Smooth muscle cell of the brain vasculature (primary cell): ENCODE measurements around the gene FSTL5.

Source experiments
- DNase-seq: peaks from one replicate; pipeline ENCODE4 v3.0.0-alpha.2; 2012; ENCODE audit warnings: low read depth, low spot score

The FSTL5 gene

DNA sequence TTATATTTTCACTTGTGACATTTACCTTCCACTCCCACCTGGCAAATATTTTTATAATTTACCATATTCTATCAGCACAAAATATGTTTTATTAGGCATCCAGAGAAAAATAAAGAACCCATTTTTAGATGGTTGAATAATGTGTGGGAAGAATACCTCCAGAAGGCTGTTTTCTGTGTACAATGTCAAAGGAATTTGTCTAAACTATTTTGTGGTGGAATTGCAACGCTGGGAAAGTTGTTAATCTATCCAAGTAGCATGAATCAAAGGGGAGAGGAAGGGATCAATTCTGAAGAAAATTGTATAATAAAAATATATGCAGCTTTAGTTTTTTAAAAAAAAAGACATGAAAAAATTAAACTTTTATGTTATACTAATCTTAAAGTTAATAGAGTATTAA, 706.5 kb downstream of the FSTL5 start:
- DNase-seq, result no peak

DNA sequence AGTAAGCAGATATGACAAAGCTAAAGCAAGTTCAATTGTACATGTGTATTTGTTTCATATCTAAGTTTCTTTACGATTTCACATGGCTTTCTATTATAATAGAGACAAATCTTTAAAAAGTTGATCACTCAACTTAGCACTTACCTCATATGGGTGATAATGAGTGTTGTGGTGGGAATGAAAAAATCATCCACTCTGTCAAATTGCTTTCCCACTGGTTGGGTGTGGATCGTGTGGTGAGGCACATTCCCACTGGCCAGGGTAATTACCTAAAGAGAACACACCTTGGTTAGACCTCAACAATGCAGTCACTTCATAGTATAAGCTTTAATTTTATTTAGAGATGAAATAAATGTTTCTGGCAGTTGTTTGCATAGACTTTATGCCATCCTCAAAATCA, 708.9 kb downstream of the FSTL5 start:
- no peak for DNase-seq

DNA sequence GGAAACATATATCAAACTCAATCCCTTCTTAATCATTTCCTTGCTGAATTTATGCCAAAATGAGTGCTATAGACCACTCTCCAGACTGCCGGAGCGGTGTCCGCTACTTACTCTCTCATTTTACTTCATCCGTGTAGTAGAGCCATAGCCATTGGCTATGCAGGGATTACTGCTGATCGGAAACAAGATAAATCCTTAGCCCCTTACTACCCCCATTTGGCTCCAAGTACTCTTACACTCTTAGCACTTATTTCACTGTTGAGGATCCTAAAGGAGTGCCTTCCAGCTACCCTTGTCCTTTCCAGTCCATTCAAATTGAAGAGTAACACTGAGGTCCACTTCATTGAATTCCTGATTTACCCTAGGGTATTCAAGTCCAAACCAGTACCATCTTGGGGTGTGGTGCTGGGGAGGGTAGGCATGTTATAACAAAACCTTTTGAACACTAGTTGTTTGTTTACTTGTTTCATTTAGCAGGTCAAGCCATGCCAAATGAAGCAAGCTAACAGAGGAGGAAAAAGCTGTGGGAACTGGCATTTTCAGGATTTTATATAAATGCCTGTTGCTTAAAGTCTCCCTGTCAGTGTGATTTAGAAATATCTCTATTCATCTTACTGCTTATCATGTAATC, 715.1 kb downstream of the FSTL5 start:
- no peak for DNase-seq

DNA sequence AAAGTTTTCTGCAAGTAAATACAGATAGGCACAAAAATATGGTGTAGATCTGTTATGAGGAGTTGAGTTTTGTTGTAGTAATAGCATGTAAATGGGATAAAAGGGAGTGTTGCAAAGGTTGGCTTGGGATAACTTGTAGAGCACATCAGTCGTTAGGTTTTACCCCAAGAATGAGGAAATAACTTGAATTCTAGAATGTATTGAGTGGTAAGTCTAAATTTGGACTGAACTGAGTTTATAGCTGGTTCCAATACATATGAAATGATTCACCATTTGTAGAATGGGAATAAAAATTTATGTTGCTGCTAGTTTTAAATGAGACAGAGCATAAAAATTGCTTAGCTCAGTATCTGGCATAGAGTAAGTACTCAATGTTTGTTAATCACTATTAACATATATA, 719.2 kb downstream of the FSTL5 start:
- no peak for DNase-seq

DNA sequence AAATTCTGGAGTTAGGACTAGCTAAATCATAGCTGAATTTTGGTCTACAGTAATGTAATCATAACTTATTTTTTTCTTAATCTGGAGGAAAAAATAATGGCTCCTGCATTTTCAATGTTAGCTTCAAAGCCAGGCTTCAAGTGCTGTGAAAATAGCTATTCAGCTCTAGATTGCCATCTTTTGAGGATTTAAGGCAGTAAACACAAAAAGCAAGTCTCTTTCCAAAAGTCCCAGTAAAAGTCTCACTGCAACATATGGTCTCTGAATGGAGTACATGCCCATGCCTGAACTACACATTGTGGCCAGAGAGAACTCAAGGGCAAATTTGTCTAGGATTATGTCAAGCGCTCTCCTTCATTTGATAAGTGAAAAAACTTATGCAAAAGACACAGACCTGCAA, 720.9 kb downstream of the FSTL5 start:
- DNase-seq, result no peak

DNA sequence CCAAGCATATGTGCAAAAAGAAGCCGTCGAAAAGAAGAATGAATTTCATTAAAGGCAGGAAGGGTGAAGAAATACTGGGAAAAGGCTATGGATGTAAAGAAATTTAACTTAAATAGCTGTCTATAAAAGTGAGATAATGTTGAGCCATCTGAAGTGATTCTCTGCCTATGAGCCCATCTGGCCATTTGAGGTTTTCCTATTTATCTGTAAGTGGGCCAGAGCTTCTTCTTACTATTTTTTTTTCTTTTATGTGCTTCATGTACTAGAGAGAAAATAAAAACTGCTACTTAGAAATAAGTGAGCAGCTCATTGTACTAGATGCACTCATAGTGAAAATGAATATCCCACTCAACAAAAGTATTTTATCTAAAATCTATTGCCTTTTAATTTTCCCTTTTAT, 725.7 kb downstream of the FSTL5 start:
- DNase-seq, result no peak

DNA sequence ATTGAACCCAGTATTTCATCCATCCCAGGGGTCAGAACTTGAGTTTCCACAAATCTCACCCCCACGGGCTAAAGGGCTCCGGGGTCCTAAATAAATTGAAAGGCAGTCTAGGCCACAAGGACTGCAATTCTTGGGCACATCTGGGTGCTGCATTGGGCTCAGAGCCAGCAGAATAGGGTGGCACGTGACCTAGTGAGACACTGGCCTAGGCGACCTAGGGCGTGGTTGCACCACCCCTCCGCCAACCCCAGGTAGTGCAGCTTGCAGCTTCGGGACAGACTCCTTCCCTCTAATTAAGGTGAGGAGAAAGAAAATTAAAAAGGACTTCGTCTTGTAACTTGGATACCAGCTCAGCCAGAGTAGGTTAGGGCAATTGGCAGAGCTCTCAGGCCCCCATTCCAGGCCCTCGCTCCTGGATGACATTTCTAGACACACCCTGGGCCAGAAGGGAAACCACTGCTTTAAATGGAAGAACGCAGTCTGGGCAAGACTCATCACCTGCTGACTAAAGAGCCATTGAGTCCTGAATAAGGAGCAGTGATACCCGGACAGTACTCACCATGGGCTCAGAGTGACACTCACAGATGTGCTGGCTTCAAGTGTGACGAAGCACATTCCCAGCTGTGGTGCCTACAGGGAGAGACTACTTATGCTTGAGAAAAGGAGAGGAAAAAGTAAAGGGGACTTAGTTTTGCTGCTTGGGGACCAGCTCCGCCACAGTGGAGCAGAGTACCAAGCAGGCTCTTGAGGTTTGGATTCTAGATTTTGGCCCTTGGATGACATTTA, 735.4 kb downstream of the FSTL5 start:
- DNase-seq, result no peak

DNA sequence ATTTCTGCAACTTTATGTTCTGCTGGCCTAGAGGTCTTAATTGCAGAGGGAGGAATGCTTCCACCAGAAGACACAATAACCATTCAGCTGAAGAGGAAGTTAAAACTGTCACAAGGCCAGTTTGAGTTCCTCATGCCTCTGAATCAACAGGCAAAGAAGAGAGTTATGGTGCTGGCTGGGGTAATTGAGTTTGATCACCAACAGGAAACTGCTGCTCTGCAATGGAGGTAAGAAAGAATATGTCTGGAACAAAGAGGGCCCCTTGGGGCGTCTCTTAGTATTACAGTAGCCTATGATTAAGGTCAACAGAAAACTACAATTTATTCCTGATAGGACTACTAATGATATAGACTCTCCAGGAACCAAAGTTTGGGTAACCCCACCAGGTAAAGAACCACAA, 744.0 kb downstream of the FSTL5 start:
- no peak for DNase-seq

DNA sequence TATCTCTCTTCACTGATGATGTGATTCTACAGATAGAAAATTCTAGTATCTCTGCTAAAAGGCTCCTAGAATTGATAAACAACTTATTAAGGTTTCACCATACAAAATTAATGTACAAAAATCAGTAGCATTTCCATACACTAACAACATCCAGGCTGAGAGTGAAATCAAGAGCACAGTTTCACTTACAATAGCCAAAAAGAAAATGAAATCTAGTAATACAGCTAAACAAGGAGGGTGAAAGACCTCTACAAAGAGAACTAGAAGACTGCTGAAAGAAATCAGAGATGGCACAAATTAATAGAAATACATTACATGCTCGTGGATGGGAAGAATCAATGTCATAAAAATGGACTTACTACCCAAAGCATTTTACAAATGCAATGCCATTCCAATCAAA, 751.9 kb downstream of the FSTL5 start:
- no peak for DNase-seq

DNA sequence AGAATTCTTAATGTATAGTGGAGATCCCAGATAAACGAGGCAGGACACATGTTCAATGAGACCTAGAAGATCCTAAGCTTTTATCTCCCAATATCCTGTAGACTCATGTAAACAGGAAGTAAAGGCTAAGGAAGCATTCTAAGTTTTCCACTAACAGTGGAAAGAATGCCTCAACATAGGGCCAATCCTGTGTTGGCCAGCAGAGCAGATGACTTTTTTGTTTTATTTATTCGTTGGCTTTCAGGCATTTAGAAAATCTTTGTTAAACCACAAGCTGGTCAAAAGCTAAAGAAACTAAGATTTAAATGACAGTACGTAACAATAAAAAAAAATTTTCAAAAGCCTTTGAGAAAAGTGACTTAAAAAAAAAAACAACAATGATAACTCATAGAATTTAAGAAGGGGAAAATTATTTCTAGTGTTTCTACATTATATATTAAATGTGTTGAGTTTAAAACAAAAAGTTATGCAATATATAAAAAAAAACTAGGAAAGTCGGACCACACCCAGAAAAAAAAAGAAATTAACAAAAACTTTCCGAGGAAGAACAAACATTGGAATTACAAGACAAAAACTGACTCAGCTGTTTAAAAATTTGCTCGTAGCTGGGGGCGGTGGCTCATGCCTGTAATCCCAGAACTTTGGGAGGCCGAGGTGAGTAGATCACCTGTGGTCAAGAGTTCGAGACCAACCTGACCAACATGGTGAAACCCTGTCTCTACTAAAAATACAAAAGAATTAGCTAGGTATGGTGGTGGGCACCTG, 759.3 kb downstream of the FSTL5 start:
- DNase-seq, result no peak

DNA sequence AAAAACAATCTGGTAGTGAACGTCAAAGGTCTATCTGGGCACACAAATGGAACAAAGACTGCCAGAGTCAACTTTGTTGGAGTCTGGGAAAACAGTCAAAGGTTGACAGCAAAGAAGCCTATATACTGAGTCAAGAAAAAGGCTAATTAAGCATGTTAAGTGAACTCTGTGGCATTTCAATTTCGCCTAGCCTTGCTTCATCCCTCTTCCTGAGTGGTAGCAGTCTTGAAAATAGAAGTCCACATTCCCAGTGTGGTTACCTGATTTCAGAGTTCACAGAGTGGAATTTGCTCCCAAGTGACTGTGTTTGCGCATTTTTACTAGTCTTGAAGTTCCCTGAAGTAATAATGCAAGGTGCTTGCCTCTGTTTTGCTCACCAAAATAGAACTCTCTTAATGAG, 760.0 kb downstream of the FSTL5 start:
- no peak for DNase-seq

DNA sequence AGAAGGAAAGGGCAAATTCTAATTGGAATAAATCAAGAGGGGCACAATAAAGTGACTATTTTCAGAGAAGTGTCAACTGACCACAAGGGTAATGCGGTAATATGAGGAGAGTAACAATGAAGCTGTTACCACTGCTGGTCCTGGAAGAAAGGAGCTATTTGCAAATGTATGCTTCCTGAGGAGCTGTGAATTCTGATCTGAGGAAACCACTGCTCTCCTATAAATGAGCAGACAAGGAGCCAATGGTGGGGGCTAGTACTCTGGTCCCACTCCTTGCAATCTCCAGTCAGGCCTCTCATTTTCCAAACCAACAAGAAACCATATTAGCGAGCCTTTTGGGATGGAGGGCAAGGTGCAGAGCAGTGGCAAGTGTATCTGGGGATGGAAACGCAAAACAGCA, 770.2 kb downstream of the FSTL5 start:
- DNase-seq, result no peak

DNA sequence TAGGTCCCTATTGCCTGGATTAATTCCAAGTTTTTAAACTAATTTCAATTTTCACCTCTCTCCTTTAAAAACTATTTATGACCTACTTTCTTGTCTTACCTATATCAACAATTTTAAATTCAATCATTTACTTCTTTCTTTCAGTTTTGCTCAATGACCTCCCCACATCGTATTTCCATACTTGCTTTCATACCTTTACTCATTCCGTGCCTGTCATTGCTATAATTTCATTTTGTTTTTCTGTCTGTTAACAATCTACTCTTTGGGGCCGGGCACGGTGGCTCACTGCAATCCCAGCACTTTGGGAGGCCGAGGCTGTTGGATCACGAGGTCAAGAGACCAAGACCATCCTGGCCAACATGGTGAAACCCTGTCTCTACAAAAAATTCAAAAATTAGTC, 781.1 kb downstream of the FSTL5 start:
- no peak for DNase-seq

DNA sequence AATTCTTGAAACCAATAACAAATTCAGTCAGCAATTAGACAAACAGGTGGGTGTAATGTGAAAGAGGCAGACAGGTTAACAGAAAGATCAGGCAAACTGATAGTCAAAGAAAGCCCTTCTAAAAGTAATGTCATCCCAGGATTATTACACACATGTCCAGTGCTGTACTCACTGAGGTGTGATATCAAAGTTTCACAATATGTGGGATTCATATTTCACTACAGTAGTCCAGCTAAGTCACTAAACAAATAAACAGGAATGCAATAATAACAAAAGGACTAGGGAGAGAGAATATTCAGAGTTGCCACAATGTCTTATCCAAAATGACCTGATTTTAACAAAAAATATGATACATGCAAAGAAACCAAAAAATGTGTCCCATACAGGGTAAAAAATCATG, 787.5 kb downstream of the FSTL5 start:
- DNase-seq, result no peak

DNA sequence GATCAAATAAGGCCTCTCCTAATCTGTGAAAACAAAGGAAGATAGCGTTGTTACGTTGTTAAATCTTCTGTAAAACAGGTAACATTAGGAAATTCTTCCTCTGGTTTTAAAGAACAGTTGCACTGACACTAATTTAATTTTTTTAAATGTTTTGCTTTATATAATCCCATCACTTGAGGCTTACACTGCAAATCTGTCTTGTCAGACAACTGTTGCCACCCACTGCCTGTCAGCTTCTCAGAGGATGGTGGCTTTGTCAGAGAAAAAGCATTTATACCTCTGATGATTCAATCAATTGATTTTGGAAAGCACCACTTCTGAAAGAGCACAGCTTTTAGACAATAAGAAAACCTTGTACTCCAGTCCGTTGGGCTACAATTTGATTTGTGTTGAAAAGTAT, 799.1 kb downstream of the FSTL5 start:
- DNase-seq, result no peak

DNA sequence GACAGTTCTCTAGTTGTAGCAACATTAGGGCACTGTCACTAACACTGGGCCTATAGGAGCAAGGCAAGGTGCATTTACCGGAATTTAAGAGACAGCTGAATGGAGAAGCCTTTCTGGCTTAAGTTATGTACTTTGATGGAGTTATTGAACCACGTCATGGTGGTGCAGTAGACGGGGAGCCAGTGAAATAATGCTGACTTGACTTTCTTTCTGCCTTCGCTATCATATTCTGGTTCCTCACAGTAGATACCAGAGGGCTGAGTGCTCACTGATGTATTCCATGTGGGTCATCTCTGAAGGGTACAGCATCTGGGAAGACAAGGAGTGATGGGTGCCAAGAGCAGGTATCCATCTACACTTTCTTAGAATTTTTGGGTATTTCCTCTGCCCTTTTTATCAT, 802.8 kb downstream of the FSTL5 start:
- DNase-seq, result no peak

DNA sequence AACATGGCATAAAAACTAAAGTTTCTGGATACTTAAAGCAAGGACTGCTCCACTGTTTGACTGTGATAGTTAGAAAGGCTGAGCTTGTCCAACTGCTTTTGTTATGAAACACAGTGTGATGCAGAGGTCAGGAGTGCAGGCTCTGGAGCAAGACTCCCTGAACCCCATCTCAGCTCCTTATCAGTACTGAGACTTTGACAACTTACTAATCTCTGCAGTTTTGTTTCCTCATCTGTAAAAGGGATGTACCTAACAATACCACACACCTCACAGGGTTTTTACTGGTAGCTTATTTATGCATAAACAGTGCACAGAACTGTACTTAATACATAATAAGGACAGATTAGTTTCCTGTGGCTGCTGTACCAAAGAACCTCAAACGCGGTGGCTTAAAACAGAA, 804.3 kb downstream of the FSTL5 start:
- DNase-seq, result no peak

DNA sequence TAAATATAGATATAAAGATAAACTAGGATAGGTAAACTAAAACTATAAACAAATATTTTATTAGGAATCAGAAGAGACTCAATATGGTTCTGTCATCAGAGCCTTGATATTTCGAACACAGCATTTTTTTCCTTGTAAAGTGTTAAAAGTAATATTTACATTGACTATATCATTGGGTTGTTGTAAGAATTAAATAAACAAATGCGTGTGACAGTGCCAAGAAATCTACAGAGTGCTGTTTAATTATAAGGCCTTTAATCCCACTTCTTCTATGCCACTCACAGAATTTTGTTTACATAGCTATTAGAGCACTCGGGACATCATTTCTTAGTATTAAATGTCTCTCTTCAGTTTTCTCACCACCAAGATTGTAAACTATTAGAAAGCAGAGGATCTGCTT, 807.4 kb downstream of the FSTL5 start:
- no peak for DNase-seq

DNA sequence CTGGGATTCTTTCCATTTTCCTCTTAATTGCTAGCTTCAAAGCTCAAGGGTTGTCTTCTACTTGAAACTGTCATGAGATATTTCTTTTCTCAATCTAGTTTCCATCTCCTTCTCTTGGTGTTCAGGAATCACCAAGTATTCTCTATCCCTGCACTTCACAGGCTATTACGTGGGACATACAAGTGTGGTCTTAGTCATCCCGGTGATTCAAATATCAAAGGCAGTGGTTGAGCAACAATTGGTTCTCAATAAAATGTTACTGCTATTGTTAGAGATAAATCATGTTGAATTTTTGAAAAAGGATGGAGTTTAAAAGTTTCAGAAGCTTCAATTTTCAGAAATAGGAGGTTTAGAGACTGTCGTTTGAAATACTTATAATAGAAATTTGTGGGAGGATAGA, 812.9 kb downstream of the FSTL5 start:
- no peak for DNase-seq

DNA sequence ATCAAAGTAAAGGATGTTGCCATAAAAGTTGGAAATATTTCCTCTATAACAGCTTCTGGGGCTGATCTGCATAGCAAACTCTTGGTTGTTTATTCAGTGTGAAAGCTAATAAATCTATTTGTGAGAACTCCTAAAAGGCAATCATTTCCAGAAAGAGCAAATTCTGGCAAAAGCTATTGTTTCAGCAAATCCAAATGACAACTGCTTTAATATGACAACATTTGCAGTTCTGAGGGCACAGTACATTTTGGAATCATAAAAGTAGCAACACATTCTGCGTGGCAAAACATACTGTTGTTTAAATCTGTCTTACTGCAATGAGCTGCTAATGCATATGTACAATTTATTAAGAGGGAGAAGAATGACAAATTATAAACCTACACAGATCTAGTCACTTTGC, 818.1 kb downstream of the FSTL5 start:
- no peak for DNase-seq

DNA sequence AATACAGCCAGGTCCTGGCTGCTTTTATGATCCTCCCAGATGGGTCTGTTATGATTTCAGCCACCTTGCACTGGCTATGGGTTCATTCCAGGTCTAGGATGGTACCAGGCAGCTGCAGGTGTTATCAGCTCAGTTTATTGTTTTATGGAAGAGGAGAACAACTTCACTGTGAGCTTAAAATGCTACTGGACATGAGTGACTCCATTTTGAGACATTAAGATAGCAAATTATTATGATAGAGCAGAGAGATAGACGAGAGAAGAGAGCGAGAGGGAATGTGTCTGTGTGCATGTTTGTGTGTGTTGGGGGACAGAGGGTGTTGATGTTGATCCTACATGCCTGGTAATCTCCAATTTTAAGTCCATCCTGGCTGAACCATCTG, 820.2 kb downstream of the FSTL5 start:
- DNase-seq, result no peak

DNA sequence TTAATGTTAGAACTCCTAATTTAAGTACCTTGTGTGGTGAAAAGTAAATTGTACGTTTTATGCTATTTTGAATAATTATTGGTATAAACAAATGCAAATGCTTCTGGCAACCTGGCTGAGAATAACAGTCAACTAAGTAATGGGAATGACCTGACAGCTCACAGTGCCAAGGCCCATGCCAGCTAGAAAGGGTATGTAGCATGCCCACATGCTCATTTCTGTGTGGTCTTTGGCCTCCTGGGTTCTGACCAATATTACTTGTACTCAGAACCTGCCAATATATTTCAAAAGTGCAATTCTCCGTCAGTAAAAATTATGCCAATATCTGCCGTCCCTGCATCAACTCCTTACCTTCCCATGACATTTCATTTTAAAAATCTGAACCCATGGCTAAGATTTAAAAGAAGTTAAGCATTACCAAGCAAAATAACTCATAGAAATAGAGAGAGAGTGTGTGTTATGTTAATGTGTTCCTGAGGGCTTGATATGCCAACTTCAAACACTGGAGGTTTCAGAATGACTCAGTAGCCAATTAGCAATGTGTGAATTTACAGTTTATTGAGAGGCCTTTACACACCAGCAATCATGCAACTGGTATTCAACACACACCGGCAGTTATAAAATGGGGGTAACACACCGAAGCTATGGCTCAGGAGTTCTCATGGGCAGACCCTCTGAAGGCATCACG, 820.8 kb downstream of the FSTL5 start:
- DNase-seq, result no peak
